HG03175 (cell line): ENCODE measurements around the gene NEK3.
"Not testable (repeated sequence)": the region's sequence is repeated elsewhere in the genome, so short reads cannot be mapped to it uniquely, and the experiment has no call there.

Experiments
- ATAC-seq: cut with Tn5 transposase; IDR thresholded peaks from one replicate; pipeline ENCODE4 v1.9.1; 2021; ENCODE audit warnings: mild to moderate bottlenecking, moderate library complexity; ENCODE audit not compliant: unreplicated experiment

The NEK3 gene

GRCh38 chr13:52159159-52159982 is at the start of gene NEK3:
Gene NEK3, minus strand, starts transcription at chr13:52159597. Its CDS starts 3,406 bp downstream, at chr13:52156191.
- peak; percentile 79 for ATAC-seq

GRCh38 chr13:52208384-52208783 is 49.0 kb upstream of the NEK3 start:
- not testable (repeated sequence) for ATAC-seq

GRCh38 chr13:52207896-52208295 is 48.5 kb upstream of the NEK3 start:
- ATAC-seq, result not testable (repeated sequence)

- ATAC-seq, result not testable (repeated sequence)
Measured at GRCh38 chr13:52207337-52207736, 47.9 kb upstream of the NEK3 start.

GRCh38 chr13:52204546-52204945 is 45.1 kb upstream of the NEK3 start:
- ATAC-seq, result not testable (repeated sequence)

- not testable (repeated sequence) for ATAC-seq
Measured at GRCh38 chr13:52203864-52204263, 44.5 kb upstream of the NEK3 start.

- not testable (repeated sequence) for ATAC-seq
Measured at GRCh38 chr13:52202506-52202905, 43.1 kb upstream of the NEK3 start.

- ATAC-seq, result not testable (repeated sequence)
Measured at GRCh38 chr13:52201439-52202193, 42.2 kb upstream of the NEK3 start.

GRCh38 chr13:52195401-52195837 is 36.0 kb upstream of the NEK3 start:
- peak; percentile 76 for ATAC-seq

- ATAC-seq, result peak; percentile 73
Measured at GRCh38 chr13:52194184-52194868, 34.9 kb upstream of the NEK3 start.

GRCh38 chr13:52193587-52194183 is 34.3 kb upstream of the NEK3 start:
- peak; percentile 2 for ATAC-seq

- ATAC-seq, result peak; percentile 77
Measured at GRCh38 chr13:52187424-52188187, 28.2 kb upstream of the NEK3 start.

- no peak for ATAC-seq
Measured at GRCh38 chr13:52187029-52187423, 27.6 kb upstream of the NEK3 start.

- peak; percentile 51 for ATAC-seq
Measured at GRCh38 chr13:52181316-52181954, 22.0 kb upstream of the NEK3 start.

GRCh38 chr13:52179925-52180324 is 20.5 kb upstream of the NEK3 start:
- no peak for ATAC-seq

- ATAC-seq, result no peak
Measured at GRCh38 chr13:52177276-52177675, 17.9 kb upstream of the NEK3 start.

- not testable (repeated sequence) for ATAC-seq
Measured at GRCh38 chr13:52173970-52174369, 14.6 kb upstream of the NEK3 start.

- no peak for ATAC-seq
Measured at GRCh38 chr13:52173373-52173772, 14.0 kb upstream of the NEK3 start.

GRCh38 chr13:52171686-52172085 is 12.3 kb upstream of the NEK3 start:
- ATAC-seq, result not testable (repeated sequence)
